Hematopoietic multipotent progenitor cell (in vitro differentiated cells): ENCODE data around the gene MIF4GD. TPM values are rescaled to one million over a fixed set of nuclear protein-coding genes. Genes with fewer than 3 reads are reported as not detected.
"Not testable (repeated sequence)": the region's sequence is repeated elsewhere in the genome, so short reads cannot be mapped to it uniquely, and the experiment has no call there.

ENCODE experiments used
- DNase-seq, 3 donors: peaks; one replicate each; pipeline ENCODE4 v3.0.0-alpha.2; 2011 to 2015; ENCODE audit warnings: low read depth in 2 of 3, low spot score in 2 of 3
- total RNA-seq: library from RNA; depleted of rRNA; stranded (reverse); fragments of >200 nt; gene quantifications from one replicate; pipeline ENCODE4 v1.2.3, GENCODE V29; 2012

Gene MIF4GD
- total RNA-seq, 1 donor: 53.1 TPM

DNA sequence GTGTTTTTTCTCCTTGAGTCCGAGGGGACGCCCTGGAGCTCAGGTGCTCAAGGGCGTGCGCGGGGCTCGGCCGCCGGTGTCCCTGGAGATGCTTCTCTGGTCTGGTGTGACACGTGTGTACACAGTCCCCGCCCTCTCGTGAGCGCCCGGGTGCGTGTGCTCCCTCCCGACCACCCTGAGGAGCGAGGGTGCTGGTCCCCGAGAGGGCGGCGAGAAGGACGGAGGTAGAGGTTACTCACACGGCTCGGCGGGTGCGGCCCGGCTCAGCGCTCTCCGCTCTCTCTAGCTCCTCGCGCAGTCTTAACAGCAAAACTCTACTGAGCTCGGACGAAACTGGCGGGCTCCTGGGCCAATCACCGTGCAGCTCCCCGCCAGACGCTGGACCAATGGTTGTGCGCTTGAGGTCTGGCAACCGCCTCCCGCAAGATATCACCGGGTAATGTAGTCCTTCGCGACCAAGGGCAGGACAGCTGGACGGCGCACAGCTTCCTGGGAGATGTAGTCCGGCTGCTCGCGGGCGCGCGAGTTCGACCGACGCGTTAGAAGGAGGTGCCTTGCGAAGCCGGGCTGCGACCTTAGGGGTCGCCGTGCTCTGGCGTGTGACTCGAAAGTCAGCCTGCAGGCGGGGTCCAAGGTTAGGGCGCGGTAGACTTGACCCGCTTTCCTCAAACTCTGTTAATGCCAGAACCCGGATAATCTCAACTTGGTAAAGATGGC is 18.2 kb upstream of the MIF4GD start, which contains the start of gene SLC25A19:
SLC25A19 (minus strand) TSS at position 319 of the 717 bp plus-strand sequence. CDS start 2,669 bp downstream, outside the sequence.
- DNase-seq: peak; percentile 91 to 99 (median 99)

DNA sequence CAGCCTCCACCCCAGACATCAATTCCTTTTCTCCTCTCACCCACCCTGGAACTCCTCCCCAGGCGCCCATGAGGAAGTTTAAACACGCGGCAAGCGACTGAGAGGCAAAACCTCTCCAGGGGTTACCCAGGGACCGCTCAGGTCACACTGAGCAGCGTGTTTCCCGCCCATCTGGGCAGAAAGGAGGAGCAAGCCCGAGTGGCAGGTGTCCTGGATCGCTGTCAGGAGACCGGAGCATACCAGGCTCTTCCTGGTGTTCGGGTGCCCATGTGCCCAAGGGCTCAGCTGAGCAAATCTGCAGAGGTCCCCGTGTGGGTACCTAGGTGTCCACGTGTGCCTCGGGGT is 17.7 kb upstream of the MIF4GD start:
- peak in 1 of 3 donors; percentile 26 for DNase-seq

DNA sequence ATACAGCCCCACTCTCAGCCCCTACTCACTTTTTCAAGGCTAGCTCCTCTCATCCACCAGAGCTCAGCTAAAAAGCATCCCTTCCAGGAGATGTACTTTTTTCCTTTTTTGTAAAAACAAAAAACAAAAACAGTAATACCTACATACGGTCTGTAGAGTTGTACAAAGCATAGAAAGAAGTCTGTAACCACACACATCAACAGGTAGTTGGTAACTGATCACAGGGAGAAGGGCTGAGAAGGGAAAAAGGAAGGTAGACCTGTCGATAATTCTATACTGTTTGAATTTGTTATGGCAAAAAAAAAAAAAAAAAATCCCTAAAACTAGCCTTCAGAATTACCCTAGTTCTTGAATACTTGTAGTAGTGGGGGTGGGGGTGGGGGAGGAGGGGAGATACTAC is 17.3 kb upstream of the MIF4GD start:
- no peak for DNase-seq

DNA sequence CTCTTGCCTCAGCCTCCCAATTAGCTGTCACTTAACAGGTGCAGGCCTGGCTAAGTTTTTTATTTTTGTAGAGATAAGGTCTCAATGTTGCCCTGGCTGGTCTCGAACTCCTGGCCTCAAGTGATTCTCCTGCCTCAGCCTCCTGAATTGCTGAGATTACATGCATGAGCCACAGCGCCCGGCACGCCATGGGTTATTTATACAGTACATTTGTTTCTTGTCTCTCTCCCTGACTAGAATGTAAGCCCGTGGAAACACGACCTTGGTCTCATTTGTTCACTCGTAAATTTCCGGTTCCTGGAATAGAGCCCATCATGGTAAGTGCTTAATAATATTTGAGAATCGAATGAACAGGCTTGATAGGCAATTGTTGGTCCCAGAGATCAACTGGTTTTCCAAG is 16.2 kb upstream of the MIF4GD start:
- no peak for DNase-seq

DNA sequence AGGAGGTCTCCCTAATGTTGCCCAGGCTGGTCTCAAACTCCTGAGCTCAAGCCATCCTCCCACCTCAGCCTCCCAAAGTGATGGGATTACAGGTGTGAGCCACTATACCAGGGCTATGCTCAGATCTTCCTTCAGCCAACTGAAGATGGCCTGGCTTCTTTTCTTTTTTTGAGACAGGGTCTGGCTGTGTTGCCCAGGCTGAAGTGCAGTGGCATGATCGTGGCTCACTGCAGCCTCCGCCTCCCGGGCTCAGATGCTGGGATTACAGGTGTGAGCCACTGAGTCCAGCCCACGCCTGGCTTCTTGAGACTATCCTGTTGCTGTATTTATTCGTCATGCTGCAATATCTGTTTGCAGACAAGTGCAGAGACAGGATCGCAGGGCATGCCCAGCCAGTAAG is 14.1 kb upstream of the MIF4GD start:
- DNase-seq: no peak

DNA sequence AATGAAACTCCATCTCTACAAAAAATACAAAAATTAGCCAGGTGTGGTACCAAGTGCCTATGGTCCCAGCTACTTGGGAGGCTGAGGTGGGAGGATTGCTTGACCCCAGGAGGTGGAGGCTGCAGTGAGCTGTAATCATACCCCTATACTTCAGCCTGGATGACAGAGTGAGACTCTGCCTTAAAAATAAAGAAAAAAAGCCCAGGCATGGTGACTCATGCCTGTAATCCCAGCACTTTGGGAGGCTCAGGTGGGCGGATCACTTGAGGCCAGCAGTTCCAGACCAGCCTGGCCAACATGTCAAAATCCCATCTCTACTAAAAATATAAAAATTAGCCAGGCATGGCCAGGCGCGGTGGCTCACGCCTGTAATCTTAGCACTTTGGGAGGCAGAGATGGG is 9.2 kb upstream of the MIF4GD start:
- DNase-seq: not testable (repeated sequence)

DNA sequence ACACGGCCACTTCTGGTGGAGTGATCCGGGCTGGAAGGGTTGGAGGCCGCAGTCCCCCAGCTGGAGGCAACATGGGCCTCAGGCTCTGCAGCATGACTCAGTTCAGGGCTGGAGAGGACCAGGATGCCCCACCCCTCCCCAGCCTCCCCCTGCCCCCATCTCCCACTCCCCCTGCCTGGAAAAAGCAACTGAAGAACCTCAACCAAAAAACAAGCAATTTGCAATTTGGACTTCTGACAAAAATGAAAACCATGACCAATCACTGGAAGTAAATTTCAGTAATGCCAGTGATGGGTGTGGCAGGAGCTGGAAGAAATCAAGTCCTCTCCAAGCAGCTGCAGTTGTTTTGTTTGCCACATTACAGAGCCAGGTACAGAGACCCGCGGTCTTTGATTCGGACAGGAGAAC is 6.6 kb upstream of the MIF4GD start:
- DNase-seq: no peak

DNA sequence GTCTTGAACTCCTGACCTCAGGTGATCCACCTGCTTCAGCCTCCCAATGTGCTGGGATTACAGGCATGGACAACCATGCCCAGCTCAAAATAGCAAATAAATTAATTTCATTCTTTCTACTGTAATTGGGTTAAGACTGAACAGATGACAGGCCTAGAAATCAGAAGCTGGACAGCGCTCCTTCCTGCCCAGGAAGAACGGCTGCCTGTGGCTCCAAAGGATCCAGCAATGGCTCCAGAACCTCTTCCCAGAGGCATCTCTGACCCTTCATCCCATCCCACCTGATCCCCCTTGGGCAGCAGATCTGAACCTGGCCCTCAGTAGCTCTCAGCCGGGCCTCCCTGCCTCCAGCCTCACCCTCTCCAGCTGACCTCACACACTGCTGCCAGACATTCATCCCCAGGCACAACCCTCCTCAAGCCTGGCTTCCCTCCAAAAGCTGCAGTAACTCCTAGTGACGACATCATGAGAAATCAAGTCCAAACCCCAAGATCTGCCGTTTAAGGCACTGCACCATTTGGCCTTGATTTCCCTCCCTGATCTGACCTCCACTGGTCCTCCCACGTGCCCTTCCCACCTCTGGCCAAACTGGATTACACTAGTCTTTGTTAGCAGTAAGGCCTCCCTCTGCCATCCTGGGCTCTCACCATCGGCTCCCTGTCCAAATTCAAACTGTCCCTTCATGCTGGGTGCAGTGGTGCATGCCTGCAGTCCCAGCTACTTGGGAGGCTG is 3.1 kb upstream of the MIF4GD start:
- DNase-seq: no peak

DNA sequence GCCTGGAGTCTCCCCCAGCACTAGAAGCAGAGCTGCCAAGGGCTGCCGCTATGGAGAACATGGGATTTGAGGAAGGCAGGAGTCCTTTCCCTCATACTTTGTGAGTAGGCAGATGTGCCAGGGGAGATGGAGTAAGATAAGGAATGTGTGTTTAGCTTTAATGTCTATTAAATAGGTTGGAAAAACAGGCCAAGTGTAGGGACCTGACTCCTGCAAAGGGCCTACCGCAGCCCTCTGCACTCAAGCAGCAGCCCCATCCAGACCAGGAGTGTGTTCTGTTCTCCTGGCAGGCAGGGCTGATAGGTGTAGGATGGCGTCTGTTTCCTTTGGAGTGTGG is 1.8 kb upstream of the MIF4GD start:
- no peak for DNase-seq

DNA sequence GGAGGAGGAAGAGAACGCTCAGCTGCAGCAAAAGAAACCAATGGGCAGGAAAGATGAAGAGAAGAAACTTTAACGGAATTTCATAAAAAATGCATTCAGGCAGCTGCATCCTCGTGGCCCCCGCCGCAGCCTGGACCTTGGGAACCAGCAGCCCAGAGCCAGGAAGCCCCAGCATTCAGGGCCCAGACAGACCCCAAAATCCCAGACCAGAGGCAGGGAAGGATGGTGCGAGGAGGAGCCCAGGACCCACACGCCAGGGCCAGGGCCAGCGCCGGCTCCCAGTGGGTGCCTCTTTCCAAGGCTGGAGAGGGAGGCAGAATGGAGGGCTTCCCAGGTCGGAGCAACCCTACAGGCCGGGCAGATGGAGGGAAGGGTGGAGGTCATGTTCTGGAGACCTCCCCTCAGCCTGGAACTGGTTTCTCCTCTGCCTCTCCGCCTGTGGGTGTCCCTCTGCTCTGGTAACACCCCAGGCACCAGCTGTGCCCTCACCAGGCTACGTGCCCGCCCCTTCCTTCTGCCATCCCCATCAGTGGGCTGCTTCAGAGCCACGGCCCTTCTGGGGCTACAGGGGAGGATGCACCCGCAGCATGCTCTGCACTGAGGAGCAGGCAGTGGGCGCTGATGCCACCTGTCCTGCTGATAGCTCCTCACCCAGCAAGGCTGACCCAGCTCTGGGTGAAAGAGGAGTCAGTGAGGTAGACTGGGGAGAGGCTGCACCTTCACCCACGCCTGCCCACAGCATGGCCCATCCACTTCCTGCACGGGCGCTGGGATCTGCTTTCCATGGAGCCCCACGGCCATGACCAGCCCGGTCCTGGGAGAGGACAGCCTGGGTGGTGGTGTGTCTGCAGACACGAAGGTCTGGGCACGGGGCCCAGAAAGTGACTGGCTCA is 1.2 kb upstream of the MIF4GD start:
- DNase-seq: no peak

DNA sequence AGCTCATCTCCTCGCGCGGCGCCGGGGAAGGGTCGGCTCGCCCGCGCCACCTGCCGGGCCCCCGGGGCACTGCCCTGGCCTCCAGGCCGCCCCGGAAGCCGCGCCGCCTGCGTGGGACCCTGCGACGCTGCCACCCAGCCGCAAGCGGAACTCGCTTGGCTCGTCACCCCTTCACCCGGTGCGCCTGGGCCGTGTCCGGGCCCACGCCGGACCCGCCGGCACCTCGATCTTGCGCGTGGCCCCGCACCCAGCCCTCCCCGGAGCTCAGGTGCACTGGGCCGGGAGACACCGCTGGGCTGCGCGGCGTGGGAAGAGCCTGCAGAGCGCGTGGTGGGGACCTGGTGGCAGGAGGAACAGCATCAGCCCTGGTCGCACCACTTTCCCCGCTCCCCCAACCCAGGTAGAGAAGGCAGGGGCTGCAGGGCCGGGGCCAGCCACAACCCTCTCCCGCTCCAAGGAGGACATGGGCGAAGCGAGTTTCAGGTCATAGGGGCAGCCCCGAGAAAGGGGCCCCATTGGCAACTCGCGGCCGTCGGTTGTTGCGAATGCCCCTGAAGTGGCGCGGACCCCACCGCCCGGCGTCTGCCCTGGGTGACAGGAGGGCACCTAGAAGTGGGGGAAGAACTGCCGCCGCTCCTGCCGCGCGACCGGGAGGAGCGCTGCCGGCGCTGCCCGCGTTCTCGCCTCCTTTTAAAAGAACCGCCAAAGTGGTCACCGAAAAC is 363 bp upstream of the MIF4GD start:
- DNase-seq: peak; percentile 77 to 84 (median 83)

DNA sequence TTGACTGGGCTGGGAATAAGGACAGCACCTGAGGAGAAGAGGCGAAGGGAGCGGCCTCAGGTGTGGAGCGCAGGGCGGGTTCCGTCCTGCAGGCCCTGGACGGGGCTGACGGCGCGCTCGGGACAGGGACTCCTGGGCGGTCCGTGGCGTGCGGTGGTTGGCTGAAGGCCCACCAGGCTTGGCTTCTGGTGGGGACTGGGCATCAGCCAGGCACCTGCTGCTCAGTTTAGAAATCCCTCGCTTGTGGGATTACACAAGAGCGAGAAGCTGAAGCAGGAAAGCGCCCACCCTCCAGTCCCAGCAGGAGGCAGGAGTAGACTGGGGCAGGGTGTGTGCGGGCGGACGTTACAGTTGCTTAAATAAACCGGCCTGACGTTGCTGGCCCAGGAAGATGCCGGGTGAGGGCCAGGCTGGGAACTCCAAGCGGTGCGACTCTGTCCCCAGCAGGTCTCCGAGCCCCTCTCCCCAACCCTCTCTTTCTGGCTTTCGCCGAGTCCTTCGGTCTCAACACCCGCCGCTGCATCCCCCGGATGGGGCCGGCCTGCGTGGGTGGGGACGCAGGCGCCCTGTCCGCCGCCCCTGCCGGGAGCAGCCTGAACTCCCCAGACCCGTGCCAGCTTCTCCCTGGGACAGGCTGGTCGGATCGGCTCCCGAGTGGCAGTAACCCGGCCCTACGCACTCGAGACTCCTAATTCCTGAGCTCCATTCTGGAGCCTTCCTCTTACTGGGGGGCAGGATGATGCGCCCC is 639 bp downstream of the MIF4GD start:
- peak in 2 of 3 donors; percentile 75 to 77 for DNase-seq

DNA sequence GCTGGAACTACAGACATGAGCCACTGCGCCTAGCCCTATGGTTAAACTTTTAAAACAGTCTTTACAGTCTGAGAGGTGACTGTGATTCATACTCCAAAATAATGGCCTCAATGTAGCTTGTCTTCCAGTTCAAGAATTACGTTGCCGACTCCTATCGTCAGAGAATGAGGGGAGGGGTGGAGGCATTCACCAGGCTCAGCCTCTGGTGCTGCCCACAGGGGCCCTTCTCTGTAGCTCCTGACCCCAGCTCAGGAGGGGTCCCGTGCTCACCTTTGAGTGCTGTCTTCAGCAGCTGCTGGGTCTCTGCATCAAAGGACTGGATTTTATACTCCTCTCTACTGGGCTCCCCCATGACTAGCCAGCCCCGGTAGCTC is 1.2 kb downstream of the MIF4GD start:
- no peak for DNase-seq

DNA sequence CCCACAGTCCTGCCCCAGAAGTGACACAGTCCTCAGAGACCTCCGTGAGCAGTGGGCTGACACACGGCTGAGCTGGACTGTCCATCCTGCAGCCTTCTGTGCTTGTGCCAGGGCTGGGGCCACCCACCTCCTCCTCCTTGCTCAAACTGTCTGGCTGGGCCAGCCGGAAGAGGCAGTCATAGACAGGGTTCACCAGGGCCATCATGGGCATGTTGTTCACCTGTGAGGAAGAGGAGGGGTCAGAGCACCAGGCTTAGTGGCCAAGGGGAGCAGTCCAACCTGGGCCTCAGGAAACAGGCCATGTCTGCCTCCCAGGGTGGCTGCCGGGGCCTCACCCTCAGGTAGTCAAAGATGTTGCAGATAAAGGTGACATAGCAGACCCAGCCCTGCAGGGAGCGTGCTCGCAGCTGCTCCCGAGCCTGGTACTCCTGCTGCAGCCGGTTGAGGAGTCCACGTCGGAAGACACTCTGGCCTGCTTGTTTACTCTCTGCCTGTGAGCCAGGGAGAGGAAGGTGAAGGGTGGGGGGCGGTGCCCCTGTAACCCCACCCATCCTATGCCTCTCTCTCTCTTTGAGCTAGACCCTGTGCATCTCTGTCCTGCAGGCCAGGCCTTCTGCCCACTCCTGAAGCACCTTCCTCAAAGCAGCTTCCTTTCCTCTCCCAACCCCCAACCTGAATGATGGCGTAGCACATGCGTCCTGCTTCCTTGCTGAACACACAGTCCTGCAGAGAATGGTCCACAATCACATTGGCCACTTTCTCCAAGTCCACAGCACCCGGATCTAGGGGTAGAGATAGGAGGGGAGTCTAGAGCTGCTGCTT is 3.4 kb downstream of the MIF4GD start:
- no peak for DNase-seq

DNA sequence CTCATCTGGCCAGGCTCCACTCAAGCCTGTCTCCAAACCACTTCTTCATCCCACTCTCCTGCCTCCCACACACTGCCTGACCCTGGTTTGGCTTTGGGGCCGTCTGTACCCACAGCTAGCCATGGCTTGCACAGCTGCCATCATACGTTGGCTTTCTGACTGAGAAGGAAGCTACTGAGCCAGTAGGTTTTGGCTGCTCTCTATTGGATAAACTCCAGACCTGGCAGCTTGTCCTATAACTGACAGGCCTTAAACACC is 3.9 kb downstream of the MIF4GD start:
- no peak for DNase-seq

DNA sequence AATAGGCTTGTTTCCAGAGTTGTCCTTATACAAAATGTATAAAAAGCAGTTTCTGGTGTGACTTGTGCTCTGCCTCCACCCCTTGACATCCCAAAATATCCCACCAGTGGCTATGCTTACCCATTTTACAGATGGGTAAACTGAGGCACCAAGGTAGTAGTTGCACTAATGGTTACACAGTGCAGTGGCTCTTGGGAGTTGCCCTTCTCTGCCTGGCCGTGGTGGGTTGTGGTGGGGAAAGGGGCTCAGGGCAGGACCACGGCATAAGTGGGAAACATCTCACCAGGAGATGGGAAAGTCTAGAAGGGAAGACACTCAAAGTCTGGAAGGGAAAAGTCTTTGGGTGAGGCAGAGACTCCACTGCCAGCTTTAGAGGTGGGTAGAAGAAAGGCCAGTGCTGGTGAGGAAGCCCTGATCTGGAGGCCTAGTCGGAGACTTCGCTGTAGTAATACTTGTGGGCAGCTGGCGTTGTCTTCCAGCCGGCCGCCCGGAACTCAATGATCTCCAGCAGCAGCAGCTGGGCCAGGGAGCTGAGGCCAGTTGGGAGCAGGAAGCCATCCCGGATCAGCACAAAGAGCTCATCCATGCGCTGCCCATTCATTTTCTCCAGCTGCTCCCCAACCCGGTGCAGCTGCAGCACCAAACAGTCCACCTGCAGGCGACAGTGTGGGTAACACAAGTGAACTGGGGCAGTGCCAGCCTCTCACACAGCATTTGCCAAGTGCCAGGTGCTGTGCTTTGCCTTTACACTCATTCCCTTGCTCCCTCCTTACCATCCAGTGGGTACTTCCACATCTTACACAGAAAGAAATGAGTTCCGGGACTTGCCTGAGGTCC is 4.5 kb downstream of the MIF4GD start:
- DNase-seq: no peak

DNA sequence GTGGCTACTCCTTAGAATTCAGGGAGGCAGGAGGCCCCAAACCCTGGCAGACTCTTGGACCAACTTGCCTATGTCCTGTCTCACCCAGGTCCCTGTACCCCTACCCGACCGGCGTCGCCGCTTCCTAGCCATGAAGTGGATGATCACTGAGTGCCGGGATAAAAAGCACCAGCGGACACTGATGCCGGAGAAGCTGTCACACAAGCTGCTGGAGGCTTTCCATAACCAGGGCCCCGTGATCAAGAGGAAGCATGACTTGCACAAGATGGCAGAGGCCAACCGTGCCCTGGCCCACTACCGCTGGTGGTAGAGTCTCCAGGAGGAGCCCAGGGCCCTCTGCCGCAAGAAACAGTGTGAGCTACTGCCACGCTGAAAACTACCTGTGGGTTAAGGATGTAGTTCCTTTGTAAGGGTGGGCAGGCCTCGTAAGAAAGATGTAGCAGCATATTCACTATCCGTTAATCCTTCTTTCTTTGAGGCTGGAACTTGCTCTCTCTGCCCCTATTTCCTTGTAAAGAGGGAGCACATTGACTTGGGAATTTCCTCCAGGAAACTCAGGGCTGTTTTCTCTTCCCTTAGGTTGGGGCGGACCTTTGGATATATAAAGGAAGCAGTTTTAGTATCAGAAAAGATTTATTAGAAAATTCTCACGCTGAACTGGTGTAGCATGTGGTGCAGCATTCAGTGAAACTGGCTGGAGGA is 5.3 kb downstream of the MIF4GD start:
- peak in 1 of 3 donors; percentile 40 for DNase-seq

DNA sequence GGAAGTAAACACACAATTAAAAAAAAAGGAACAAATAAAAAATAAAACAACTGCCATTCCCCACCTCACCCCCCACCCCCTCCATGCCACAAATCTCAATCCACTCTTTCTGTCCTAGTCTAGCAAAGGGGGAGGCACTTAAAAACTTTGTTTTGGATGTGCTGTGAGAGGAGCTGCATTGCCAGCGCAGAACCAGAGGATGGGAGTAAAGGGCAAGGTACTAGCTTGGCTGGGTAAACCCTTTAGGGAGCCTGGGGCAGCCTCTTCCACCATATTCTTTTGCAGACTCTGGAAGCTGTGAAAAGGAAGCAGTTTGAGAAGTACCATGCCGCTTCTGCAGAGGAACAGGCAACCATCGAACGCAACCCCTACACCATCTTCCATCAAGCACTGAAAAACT is 8.0 kb downstream of the MIF4GD start:
- DNase-seq: no peak
